Vagina (tissue), 2 donors: ENCODE results near the gene UBR3. TPM values are rescaled to one million over a fixed set of nuclear protein-coding genes. Genes with fewer than 3 reads are reported as not detected.

Experiments
- DNase-seq, 2 donors: peaks; one replicate each; pipeline ENCODE4 v3.0.0-alpha.2; 2017; ENCODE audit errors: extremely low spot score in 2 of 2
- H3K27ac ChIP-seq: fragments of 200-600 bp; sonication (generic); one replicate; pipeline ENCODE4 v1.5.1; 2019
- H3K27me3 ChIP-seq: fragments of 200-600 bp; sonication (generic); one replicate; pipeline ENCODE4 v1.5.1; 2019
- H3K36me3 ChIP-seq, 2 donors: fragments of 200-600 bp; sonication (generic); one replicate each; pipeline ENCODE4 v1.5.1; 2017 to 2019
- H3K4me1 ChIP-seq: fragments of 200-600 bp; sonication (generic); one replicate; pipeline ENCODE4 v1.5.1; 2019
- H3K4me3 ChIP-seq, 2 donors: fragments of 200-600 bp; sonication (generic); 1 replicate in 1 of 2; 2 replicates in 1 of 2; pipeline ENCODE4 v1.5.1; 2016 to 2019
- H3K9me3 ChIP-seq: fragments of 200-600 bp; sonication (generic); one replicate; pipeline ENCODE4 v1.5.1; 2019
- POLR2A ChIP-seq, 2 donors: fragments of 450-650 bp; IDR thresholded peaks; one replicate each; pipeline ENCODE4 v1.6.1; 2017; ENCODE audit warnings: antibody characterized with exemption in 2 of 2, mild to moderate bottlenecking in 2 of 2, moderate library complexity in 2 of 2
- POLR2AphosphoS5 ChIP-seq, 2 donors: sonication (generic); formaldehyde crosslinking; IDR thresholded peaks; one replicate each; pipeline ENCODE4 v1.9.0; 2017; ENCODE audit warnings: antibody characterized with exemption in 2 of 2, mild to moderate bottlenecking in 2 of 2, low read depth in 1 of 2; ENCODE audit not compliant: insufficient read depth in 1 of 2
- intact Hi-C: fragments of 100-400 bp; cut with DNase I; formaldehyde crosslinking; loops from one replicate; pipeline ENCODE4 v1.15.1; 2023
- total RNA-seq: library from RNA; depleted of rRNA; stranded (reverse); fragments of >200 nt; gene quantifications from one replicate; pipeline ENCODE4 v1.2.3, GENCODE V29; 2016
- TF ChIP-seq, protein P1 (sequence below), 3 experiments: fragments of 450-650 bp in 2 of 3; fragments of 200-600 bp in 1 of 3; sonication (generic) in 1 of 3; IDR thresholded peaks; one replicate each; pipeline ENCODE4 v1.5.1; 2017 to 2019; ENCODE audit warnings: antibody characterized with exemption in 3 of 3, mild to moderate bottlenecking in 2 of 3, moderate library complexity in 2 of 3

UBR3 gene
- total RNA-seq, 1 donor from 2014 or later, result 59.2 TPM

DNA sequence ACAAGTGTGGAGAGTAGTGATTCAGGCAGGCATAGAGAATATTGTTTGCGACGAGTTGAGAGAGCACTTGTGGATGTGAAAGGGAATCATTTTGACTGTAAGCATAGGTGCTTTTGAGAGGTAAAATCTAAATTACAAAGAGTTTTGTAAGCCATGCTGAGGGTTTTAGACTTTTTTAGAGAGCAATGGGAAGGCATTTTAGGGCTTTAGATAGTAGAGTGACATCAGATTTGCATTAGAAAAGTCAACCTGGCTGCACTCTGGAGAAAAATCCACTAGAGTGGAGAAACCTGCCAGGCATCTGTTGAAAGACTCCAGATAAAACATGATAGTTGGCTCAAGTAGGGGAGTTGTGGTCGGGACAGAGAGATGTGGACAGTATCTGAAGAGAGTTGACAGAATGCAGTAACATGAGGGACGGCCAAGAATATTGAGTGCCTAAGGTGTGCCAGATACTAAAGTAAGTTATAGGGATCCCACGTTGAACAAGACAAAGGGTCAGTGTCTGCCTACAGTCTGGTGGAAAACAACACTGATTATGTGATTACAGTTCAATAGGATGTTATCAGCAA, 258.9 kb downstream of the UBR3 start:
- TF ChIP-seq POLR2A (IDR thresholded peaks at IDR 0.05) (no peak), POLR2AphosphoS5 (IDR thresholded peaks at IDR 0.05; ENCODE audit: insufficient read depth in 1 of 2, low read depth in 1 of 2) (no peak)
- TF ChIP-seq, protein P1, sequence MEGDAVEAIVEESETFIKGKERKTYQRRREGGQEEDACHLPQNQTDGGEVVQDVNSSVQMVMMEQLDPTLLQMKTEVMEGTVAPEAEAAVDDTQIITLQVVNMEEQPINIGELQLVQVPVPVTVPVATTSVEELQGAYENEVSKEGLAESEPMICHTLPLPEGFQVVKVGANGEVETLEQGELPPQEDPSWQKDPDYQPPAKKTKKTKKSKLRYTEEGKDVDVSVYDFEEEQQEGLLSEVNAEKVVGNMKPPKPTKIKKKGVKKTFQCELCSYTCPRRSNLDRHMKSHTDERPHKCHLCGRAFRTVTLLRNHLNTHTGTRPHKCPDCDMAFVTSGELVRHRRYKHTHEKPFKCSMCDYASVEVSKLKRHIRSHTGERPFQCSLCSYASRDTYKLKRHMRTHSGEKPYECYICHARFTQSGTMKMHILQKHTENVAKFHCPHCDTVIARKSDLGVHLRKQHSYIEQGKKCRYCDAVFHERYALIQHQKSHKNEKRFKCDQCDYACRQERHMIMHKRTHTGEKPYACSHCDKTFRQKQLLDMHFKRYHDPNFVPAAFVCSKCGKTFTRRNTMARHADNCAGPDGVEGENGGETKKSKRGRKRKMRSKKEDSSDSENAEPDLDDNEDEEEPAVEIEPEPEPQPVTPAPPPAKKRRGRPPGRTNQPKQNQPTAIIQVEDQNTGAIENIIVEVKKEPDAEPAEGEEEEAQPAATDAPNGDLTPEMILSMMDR (IDR thresholded peaks at IDR 0.05), result no peak
- H3K27ac ChIP-seq, result no peak overlapping the region
- no peak overlapping the region for H3K4me3 ChIP-seq
- H3K36me3 ChIP-seq, result peaks cover 0 to 15% of the 10 kb centered on the region in 2 donors
- no peak for DNase-seq
- intact Hi-C loops, result no loop called here
- H3K9me3 ChIP-seq, result no peaks in the 10 kb centered on the region
- no peaks in the 10 kb centered on the region for H3K27me3 ChIP-seq
- H3K4me1 ChIP-seq, result peaks cover 10% of the 10 kb centered on the region

DNA sequence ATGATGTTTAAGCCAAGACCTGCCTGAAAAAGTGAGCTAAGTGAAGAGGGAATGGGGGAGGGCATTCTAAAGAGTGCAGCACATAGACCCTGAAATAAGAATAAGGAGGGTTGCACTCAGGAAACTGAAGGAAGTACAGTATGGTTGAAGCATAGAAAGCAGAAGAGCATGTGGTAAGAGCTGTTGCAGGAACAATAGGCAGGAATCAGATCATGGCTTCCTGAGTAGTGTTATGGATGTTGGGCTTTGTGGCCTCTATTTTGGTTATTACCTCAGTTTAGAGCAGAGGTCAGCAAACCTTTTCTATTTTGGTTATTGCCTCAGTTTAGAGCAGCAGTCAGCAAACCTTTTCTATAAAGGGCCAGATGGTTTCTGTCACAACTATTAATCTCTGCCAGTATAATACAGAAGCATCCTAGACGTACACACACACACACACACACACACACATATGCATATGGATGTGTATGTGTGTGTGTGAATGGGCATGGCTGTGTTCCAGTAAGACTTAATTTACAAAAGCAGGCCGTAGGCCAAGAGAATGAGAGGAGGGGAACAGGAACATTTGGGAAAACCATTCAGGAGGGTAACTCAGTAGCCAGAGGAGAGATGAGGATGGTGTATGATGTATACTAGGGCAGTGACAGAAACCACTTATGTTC, 259.6 kb downstream of the UBR3 start:
- Histone ChIP-seq H3K9me3 (no peaks in the 10 kb centered on the region), H3K27ac (no peak overlapping the region), H3K36me3 (peaks cover 0 to 9% of the 10 kb centered on the region in 2 donors), H3K4me1 (peaks cover 10% of the 10 kb centered on the region), H3K4me3 (no peak overlapping the region), H3K27me3 (no peaks in the 10 kb centered on the region)
- no peak for DNase-seq
- intact Hi-C loops, result no loop called here
- no peak for TF ChIP-seq POLR2AphosphoS5 (IDR thresholded peaks at IDR 0.05; ENCODE audit: insufficient read depth in 1 of 2, low read depth in 1 of 2)
- TF ChIP-seq POLR2A (IDR thresholded peaks at IDR 0.05), result no peak
- TF ChIP-seq, protein P1 (IDR thresholded peaks at IDR 0.05), result no peak

DNA sequence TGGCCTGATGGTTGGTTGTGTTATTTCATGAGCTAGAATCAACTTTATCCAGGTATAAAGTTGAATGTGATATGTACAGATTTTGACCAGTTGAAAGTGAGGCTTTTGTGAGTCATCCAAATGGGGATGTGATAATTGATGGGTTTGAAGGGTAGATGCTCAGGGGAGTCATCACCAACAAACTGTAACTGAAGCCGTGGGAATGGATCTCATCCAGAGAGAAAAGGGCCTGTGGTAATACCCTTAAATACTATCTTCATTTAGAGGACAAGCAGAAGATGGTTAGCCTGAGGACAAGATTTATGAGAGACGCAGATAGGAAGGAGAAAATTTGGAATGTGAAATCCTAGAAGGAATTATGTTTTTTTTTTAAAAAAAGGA, 260.1 kb downstream of the UBR3 start:
- DNase-seq, result no peak
- H3K4me3 ChIP-seq, result no peak overlapping the region
- H3K9me3 ChIP-seq, result no peaks in the 10 kb centered on the region
- H3K27me3 ChIP-seq, result no peaks in the 10 kb centered on the region
- no peak overlapping the region for H3K27ac ChIP-seq
- H3K4me1 ChIP-seq, result peaks cover 10% of the 10 kb centered on the region
- TF ChIP-seq POLR2AphosphoS5 (IDR thresholded peaks at IDR 0.05; ENCODE audit: insufficient read depth in 1 of 2, low read depth in 1 of 2) (no peak), POLR2A (IDR thresholded peaks at IDR 0.05) (no peak)
- TF ChIP-seq, protein P1 (IDR thresholded peaks at IDR 0.05), result no peak
- peaks cover 0 to 3% of the 10 kb centered on the region in 2 donors for H3K36me3 ChIP-seq
- intact Hi-C loops, result no loop called here

DNA sequence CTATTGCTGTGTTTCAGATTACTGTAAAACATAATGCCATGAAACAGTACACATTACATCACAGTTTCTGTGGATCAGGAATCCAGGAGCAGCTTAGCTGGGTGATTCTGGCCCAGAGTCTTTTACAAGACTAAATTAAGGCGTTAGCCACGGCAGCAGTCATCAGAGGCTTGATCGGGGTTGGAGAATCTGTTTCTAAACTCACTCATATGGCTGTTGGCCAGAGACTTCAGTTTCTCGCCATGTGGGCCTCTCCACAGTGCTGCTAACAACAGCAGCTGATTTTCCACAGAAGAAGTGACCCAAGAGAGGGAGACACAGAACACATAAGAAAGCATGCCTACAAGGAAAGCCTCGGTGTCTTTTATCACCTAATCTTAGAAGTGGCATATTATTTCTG, 261.5 kb downstream of the UBR3 start:
- intact Hi-C loops, result no loop called here
- no peak for DNase-seq
- Histone ChIP-seq H3K4me1 (peaks cover 10% of the 10 kb centered on the region), H3K36me3 (no peaks in the 10 kb centered on the region), H3K4me3 (no peak overlapping the region), H3K9me3 (no peaks in the 10 kb centered on the region), H3K27me3 (no peaks in the 10 kb centered on the region), H3K27ac (no peak overlapping the region)
- TF ChIP-seq, protein P1 (IDR thresholded peaks at IDR 0.05), result no peak
- TF ChIP-seq POLR2AphosphoS5 (IDR thresholded peaks at IDR 0.05; ENCODE audit: insufficient read depth in 1 of 2, low read depth in 1 of 2) (no peak), POLR2A (IDR thresholded peaks at IDR 0.05) (no peak)

DNA sequence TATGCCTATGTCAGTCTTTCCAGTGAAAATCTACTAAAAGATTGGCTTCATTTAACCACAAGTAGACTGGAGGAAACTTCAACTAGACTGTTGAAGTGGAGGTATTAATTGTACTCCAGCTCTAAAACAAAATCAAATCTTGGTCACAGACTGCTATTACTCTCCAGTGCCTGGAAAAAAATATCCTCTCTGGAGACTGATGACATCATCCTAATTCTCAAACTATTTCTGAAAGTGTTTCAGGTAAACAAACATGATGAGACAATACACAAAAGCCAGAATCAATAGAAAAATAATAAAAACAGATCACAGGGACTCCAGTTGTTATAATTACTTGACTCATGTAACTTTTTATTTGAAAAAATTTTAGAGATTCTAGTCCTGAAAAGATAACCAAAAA, 263.0 kb downstream of the UBR3 start:
- Histone ChIP-seq H3K4me3 (no peak overlapping the region), H3K9me3 (no peaks in the 10 kb centered on the region), H3K36me3 (no peaks in the 10 kb centered on the region), H3K27me3 (no peaks in the 10 kb centered on the region), H3K4me1 (peaks cover 10% of the 10 kb centered on the region), H3K27ac (no peak overlapping the region)
- DNase-seq, result no peak
- TF ChIP-seq POLR2AphosphoS5 (IDR thresholded peaks at IDR 0.05; ENCODE audit: insufficient read depth in 1 of 2, low read depth in 1 of 2), result no peak
- no peak for TF ChIP-seq POLR2A (IDR thresholded peaks at IDR 0.05)
- TF ChIP-seq, protein P1 (IDR thresholded peaks at IDR 0.05), result no peak
- intact Hi-C loops, result no loop called here
